B cell (primary cell): ENCODE measurements around the gene COL25A1. TPM values are rescaled to one million over a fixed set of nuclear protein-coding genes. Genes with fewer than 3 reads are reported as not detected.

Source experiments
- ATAC-seq: fragments of 200-7000 bp; cut with Tn5 transposase; one replicate; pipeline ENCODE4 v1.10.0; 2021; ENCODE audit warnings: low read depth, mild to moderate bottlenecking, moderate number of reproducible peaks, moderate library complexity
- CTCF ChIA-PET: fragments of 350-600 bp; sonication (Branson Sonifier 250); formaldehyde crosslinking; loops from one replicate; lab custom pipeline; 2021; ENCODE audit warnings: antibody characterized with exemption, inconsistent platforms; lab: Charles Lee
- POLR2A ChIA-PET: fragments of 350-600 bp; sonication (Branson Sonifier 250); formaldehyde crosslinking; loops from one replicate; lab custom pipeline; 2021; ENCODE audit warnings: antibody characterized with exemption; lab: Charles Lee
- DNase-seq: peaks from one replicate; pipeline ENCODE4 v3.0.0; 2013
- H2AFZ ChIP-seq: 2 replicates; pipeline ENCODE4 v1.6.1; 2012; ENCODE audit warnings: mild to moderate bottlenecking, low read depth, low read length; ENCODE audit not compliant: insufficient read depth, poor library complexity, severe bottlenecking
- H3K27ac ChIP-seq, 2 donors: 1 replicate in 1 of 2; 2 replicates in 1 of 2; pipeline ENCODE4 v1.5.1; 2012 to 2013; ENCODE audit warnings: low read length in 2 of 2, mild to moderate bottlenecking in 2 of 2, moderate library complexity in 1 of 2
- H3K27me3 ChIP-seq, 4 experiments: fragments of 200-600 bp in 1 of 4; sonication (generic) in 1 of 4; replicated peaks in 1 of 4; 1 replicate in 2 of 4; 2 replicates in 2 of 4; pipeline versions ENCODE4 v1.6.1 to v1.7.0; 2013 to 2016; ENCODE audit warnings: low read length in 3 of 4, mild to moderate bottlenecking in 2 of 4, mixed read lengths in 1 of 4, moderate library complexity in 1 of 4; ENCODE audit not compliant: insufficient read depth in 4 of 4, control insufficient read depth in 3 of 4; ENCODE audit errors: control extremely low read depth in 1 of 4
- H3K36me3 ChIP-seq, 2 experiments: replicated peaks in 1 of 2; 1 replicate in 1 of 2; 2 replicates in 1 of 2; pipeline versions ENCODE4 v1.6.1 to v1.7.1; 2013; ENCODE audit warnings: low read length in 1 of 2; ENCODE audit not compliant: insufficient read depth in 2 of 2, control insufficient read depth in 1 of 2; ENCODE audit errors: control extremely low read depth in 1 of 2, extremely low read depth in 1 of 2
- H3K4me1 ChIP-seq, 2 donors: fragments of 200-600 bp in 1 of 2; sonication (generic) in 1 of 2; 1 replicate in 1 of 2; 2 replicates in 1 of 2; pipeline versions ENCODE4 v1.5.1 to v1.6.1; 2013 to 2017; ENCODE audit warnings: low read length in 2 of 2; ENCODE audit not compliant: control insufficient read depth in 2 of 2, insufficient read depth in 2 of 2
- H3K4me2 ChIP-seq: replicated peaks from 2 replicates; pipeline ENCODE3; 2012; ENCODE audit warnings: mild to moderate bottlenecking, low read depth, low read length; ENCODE audit not compliant: poor library complexity, severe bottlenecking
- H3K4me3 ChIP-seq, 5 experiments: fragments of 200-600 bp in 1 of 5; sonication (generic) in 1 of 5; 1 replicate in 3 of 5; 2 replicates in 2 of 5; pipeline versions ENCODE4 v1.5.1 to v1.7.0; 2011 to 2016; ENCODE audit warnings: low read length in 4 of 5, mild to moderate bottlenecking in 4 of 5, low read depth in 2 of 5, control low read depth in 1 of 5, moderate library complexity in 1 of 5; ENCODE audit not compliant: insufficient read depth in 1 of 5; ENCODE audit errors: control extremely low read depth in 1 of 5, extremely low read depth in 1 of 5
- H3K79me2 ChIP-seq: fragments of 200-600 bp; sonication (generic); one replicate; pipeline ENCODE4 v1.6.0; 2016; ENCODE audit warnings: low read length; ENCODE audit not compliant: control insufficient read depth, insufficient read depth
- H3K9ac ChIP-seq: fragments of 200-600 bp; sonication (generic); 2 replicates; pipeline ENCODE4 v1.6.1; 2017; ENCODE audit warnings: mild to moderate bottlenecking, low read length, moderate library complexity
- H3K9me3 ChIP-seq, 3 donors: one replicate each; pipeline versions ENCODE4 v1.6.1 to v1.7.1; 2013; ENCODE audit warnings: low read length in 2 of 3; ENCODE audit not compliant: control insufficient read depth in 2 of 3, insufficient read depth in 1 of 3; ENCODE audit errors: control extremely low read depth in 1 of 3
- H4K20me1 ChIP-seq: 2 replicates; pipeline ENCODE4 v1.6.0; 2012; ENCODE audit warnings: mild to moderate bottlenecking, low read length; ENCODE audit not compliant: insufficient read depth, control insufficient read depth, poor library complexity, severe bottlenecking
- H3K27ac Mint-ChIP-seq: one replicate; pipeline ENCODE4 v1.8.0; 2021; ENCODE audit warnings: mixed read lengths
- H3K27me3 Mint-ChIP-seq: one replicate; pipeline ENCODE4 v1.8.0; 2021; ENCODE audit warnings: mixed read lengths
- H3K4me1 Mint-ChIP-seq: one replicate; pipeline ENCODE4 v1.8.0; 2021; ENCODE audit warnings: mixed read lengths
- H3K4me3 Mint-ChIP-seq: one replicate; pipeline ENCODE4 v1.8.0; 2021; ENCODE audit warnings: mixed read lengths
- H3K9me3 Mint-ChIP-seq: one replicate; pipeline ENCODE4 v1.8.0; 2022; ENCODE audit warnings: mixed read lengths; ENCODE audit not compliant: insufficient read depth
- CTCF ChIP-seq: fragments of 200-600 bp; IDR thresholded peaks from one replicate; pipeline ENCODE4 v1.8.0; 2022; ENCODE audit warnings: antibody characterized with exemption, mild to moderate bottlenecking
- EZH2 ChIP-seq: IDR thresholded peaks from 2 replicates; pipeline ENCODE4 v1.6.1; 2012; ENCODE audit warnings: borderline replicate concordance, low read depth, mild to moderate bottlenecking, moderate library complexity, low read length; ENCODE audit not compliant: insufficient read depth, poor library complexity, severe bottlenecking
- WGBS: methylation state at CpG from one replicate; pipeline ENCODE4 v1.1.5; 2013; ENCODE audit warnings: missing lambda C conversion rate; ENCODE audit not compliant: insufficient coverage; 5-methylcytosine and 5-hydroxymethylcytosine counted together
- intact Hi-C: fragments of 100-400 bp; cut with micrococcal nuclease; formaldehyde crosslinking; loops from one replicate; pipeline ENCODE4 v1.10.0; 2022
- polyA plus RNA-seq: library from polyadenylated mRNA; depleted of rRNA; stranded (reverse); fragments of >200 nt; gene quantifications from 2 replicates; pipeline ENCODE4 v1.2.3, GENCODE V29; 2012
- total RNA-seq, 2 donors: library from RNA; stranded (reverse); fragments of 120-200 nt in 1 of 2; gene quantifications; 1 replicate in 1 of 2; 2 replicates in 1 of 2; pipeline versions ENCODE4 v1.2.3 to v1.2.4, GENCODE V29; 2013 to 2022

The COL25A1 gene
- total and polyA plus RNA-seq, 2 donors (not counting 1 experiment from before 2014, with no cell fraction given) = not detected

GRCh38 chr4:108868606-108869227 lies 433.7 kb downstream of the COL25A1 start:
- intact Hi-C loops = no loop called here
- no peak overlapping the region for H3K27ac ChIP-seq
- DNase-seq = no peak
- peaks cover 0 to 3% (median 0%) of the 10 kb centered on the region in 3 donors for H3K9me3 ChIP-seq
- ChIA-PET POLR2A (no interaction called here), CTCF (no interaction called here)
- no peak overlapping the region for H3K9ac ChIP-seq
- H3K4me1 Mint-ChIP-seq = no peaks in the 10 kb centered on the region
- H3K36me3 ChIP-seq = no peaks in the 10 kb centered on the region
- H3K4me3 ChIP-seq = no peak overlapping the region
- peaks cover 12% of the 10 kb centered on the region for H3K27me3 Mint-ChIP-seq
- TF ChIP-seq CTCF = peak; percentile 26
- TF ChIP-seq EZH2 = no peak
- no peak overlapping the region for H2AFZ ChIP-seq
- H3K79me2 ChIP-seq = no peaks in the 10 kb centered on the region
- H4K20me1 ChIP-seq = no peaks in the 10 kb centered on the region
- H3K27me3 ChIP-seq = peaks cover 0 to 3% (median 0%) of the 10 kb centered on the region in 4 experiments
- H3K27ac Mint-ChIP-seq = no peak overlapping the region
- WGBS = 93% methylated on average over 1 of the region's 1 CpG
- H3K4me3 Mint-ChIP-seq = no peak overlapping the region
- no peak for ATAC-seq
- H3K4me1 ChIP-seq = no peaks in the 10 kb centered on the region
- no peak overlapping the region for H3K4me2 ChIP-seq
- no peaks in the 10 kb centered on the region for H3K9me3 Mint-ChIP-seq

GRCh38 chr4:108867476-108867875 lies 435.0 kb downstream of the COL25A1 start:
- Mint-ChIP-seq H3K9me3 (no peaks in the 10 kb centered on the region), H3K4me1 (no peaks in the 10 kb centered on the region), H3K4me3 (no peak overlapping the region), H3K27ac (no peak overlapping the region), H3K27me3 (peaks cover 12% of the 10 kb centered on the region)
- ChIA-PET CTCF (no interaction called here), POLR2A (no interaction called here)
- DNase-seq = no peak
- no peak overlapping the region for H2AFZ ChIP-seq
- H3K27ac ChIP-seq = no peak overlapping the region
- H3K4me1 ChIP-seq = no peaks in the 10 kb centered on the region
- H3K9me3 ChIP-seq = peaks cover 0 to 3% (median 0%) of the 10 kb centered on the region in 3 donors
- H3K4me3 ChIP-seq = no peak overlapping the region
- H3K4me2 ChIP-seq = no peak overlapping the region
- intact Hi-C loops = no loop called here
- peaks cover 0 to 3% (median 0%) of the 10 kb centered on the region in 4 experiments for H3K27me3 ChIP-seq
- no peak overlapping the region for H3K9ac ChIP-seq
- no peaks in the 10 kb centered on the region for H3K79me2 ChIP-seq
- H3K36me3 ChIP-seq = no peaks in the 10 kb centered on the region
- TF ChIP-seq EZH2 (no peak), CTCF (no peak)
- ATAC-seq = no peak
- no peaks in the 10 kb centered on the region for H4K20me1 ChIP-seq
